ENCODE results near the gene FAXC.
"Not testable (repeated sequence)": the region's sequence is repeated elsewhere in the genome, so short reads cannot be mapped to it uniquely, and the experiment has no call there.

FAXC gene

GRCh38 chr6:99289701-99290100, 59.8 kb downstream of the FAXC start:
- FAIRE-seq (no peak), DNase-seq (ENCODE audit: insufficient read length, low spot score) (no peak)

- no peak for FAIRE-seq
Observed at GRCh38 chr6:99288668-99289067, 60.8 kb downstream of the FAXC start.

GRCh38 chr6:99287523-99287922, 62.0 kb downstream of the FAXC start:
- DNase-seq (ENCODE audit: insufficient read length, low spot score): no peak

More at GRCh38 chr6:99288668-99289067, 60.8 kb downstream of the FAXC start:
- no peak for DNase-seq (ENCODE audit: insufficient read length, low spot score)

GRCh38 chr6:99285881-99286280, 63.6 kb downstream of the FAXC start:
- FAIRE-seq: no peak
- DNase-seq (ENCODE audit: insufficient read length, low spot score): no peak

More at GRCh38 chr6:99287523-99287922, 62.0 kb downstream of the FAXC start:
- FAIRE-seq: no peak

GRCh38 chr6:99282479-99283062, 66.9 kb downstream of the FAXC start:
- DNase-seq (ENCODE audit: insufficient read length, low spot score): no peak
- FAIRE-seq: no peak

GRCh38 chr6:99276747-99277146, 72.7 kb downstream of the FAXC start:
- peak; percentile 6 for DNase-seq (ENCODE audit: insufficient read length, low spot score)

GRCh38 chr6:99270826-99271225, 78.6 kb downstream of the FAXC start:
- DNase-seq (ENCODE audit: insufficient read length, low spot score) (no peak), FAIRE-seq (no peak)

More at GRCh38 chr6:99276747-99277146, 72.7 kb downstream of the FAXC start:
- FAIRE-seq: no peak

GRCh38 chr6:99270030-99270429, 79.4 kb downstream of the FAXC start:
- no peak for FAIRE-seq

GRCh38 chr6:99269207-99269606, 80.3 kb downstream of the FAXC start:
- DNase-seq (ENCODE audit: insufficient read length, low spot score) (no peak), FAIRE-seq (peak; percentile 55)

More at GRCh38 chr6:99270030-99270429, 79.4 kb downstream of the FAXC start:
- no peak for DNase-seq (ENCODE audit: insufficient read length, low spot score)

GRCh38 chr6:99266996-99267395, 82.5 kb downstream of the FAXC start:
- DNase-seq (ENCODE audit: insufficient read length, low spot score); FAIRE-seq: not testable (repeated sequence)

- not testable (repeated sequence) for FAIRE-seq; DNase-seq (ENCODE audit: insufficient read length, low spot score)
Observed at GRCh38 chr6:99265447-99265846, 84.0 kb downstream of the FAXC start.

- no peak for DNase-seq (ENCODE audit: insufficient read length, low spot score)
- no peak for FAIRE-seq
Observed at GRCh38 chr6:99254616-99255550, 94.6 kb downstream of the FAXC start.

GRCh38 chr6:99253271-99253670, 96.2 kb downstream of the FAXC start:
- DNase-seq (ENCODE audit: insufficient read length, low spot score) (no peak), FAIRE-seq (no peak)

- DNase-seq (ENCODE audit: insufficient read length, low spot score): no peak
- no peak for FAIRE-seq
Observed at GRCh38 chr6:99252421-99252820, 97.1 kb downstream of the FAXC start.

- no peak for DNase-seq (ENCODE audit: insufficient read length, low spot score)
- no peak for FAIRE-seq
Observed at GRCh38 chr6:99250476-99250875, 99.0 kb downstream of the FAXC start.

- FAIRE-seq (no peak), DNase-seq (ENCODE audit: insufficient read length, low spot score) (no peak)
Observed at GRCh38 chr6:99246602-99247001, 102.9 kb downstream of the FAXC start.

GRCh38 chr6:99241905-99242534, 107.5 kb downstream of the FAXC start:
- no peak for FAIRE-seq
- peak; percentile 23 for DNase-seq (ENCODE audit: insufficient read length, low spot score)

GRCh38 chr6:99236010-99236409, 113.5 kb downstream of the FAXC start:
- DNase-seq (ENCODE audit: insufficient read length, low spot score): no peak
- FAIRE-seq: no peak

GRCh38 chr6:99233219-99233618, 116.3 kb downstream of the FAXC start:
- DNase-seq (ENCODE audit: insufficient read length, low spot score): no peak
- no peak for FAIRE-seq

GRCh38 chr6:99232056-99232455, 117.4 kb downstream of the FAXC start:
- FAIRE-seq: no peak
- no peak for DNase-seq (ENCODE audit: insufficient read length, low spot score)

GRCh38 chr6:99225172-99225571, 124.3 kb downstream of the FAXC start:
- no peak for DNase-seq (ENCODE audit: insufficient read length, low spot score)
- FAIRE-seq: no peak
